HEK293 (cell line): Measurements from ENCODE around the gene C17orf100.

Experiments used
- CTCF ChIA-PET: fragments of 350-600 bp; formaldehyde crosslinking; extraction: SDS; loops from one replicate; lab custom pipeline; 2021; ENCODE audit warnings: antibody characterized with exemption; lab: Yijun Ruan, JAX
- POLR2A ChIA-PET: fragments of 300-600 bp; formaldehyde crosslinking; extraction: SDS; loops from one replicate; lab custom pipeline; 2020; ENCODE audit warnings: antibody characterized with exemption, inconsistent platforms; lab: Yijun Ruan, JAX
- H3K27ac ChIP-seq: fragments of 200-500 bp; sonication (Bioruptor generic); 2 replicates; pipeline ENCODE4 v1.5.1; 2014; ENCODE audit warnings: low read depth, low read length, control low read depth, inconsistent platforms; ENCODE audit errors: extremely low read depth
- H3K36me3 ChIP-seq, 2 experiments: fragments of 200-500 bp in 1 of 2; sonication (Bioruptor generic) in 1 of 2; 1 replicate in 1 of 2; 2 replicates in 1 of 2; pipeline ENCODE4 v1.5.1; 2014 to 2017; ENCODE audit warnings: inconsistent platforms in 2 of 2, low read length in 2 of 2; ENCODE audit not compliant: control insufficient read depth in 2 of 2, insufficient read depth in 1 of 2
- H3K4me1 ChIP-seq: fragments of 200-500 bp; sonication (Bioruptor generic); 2 replicates; pipeline ENCODE4 v1.5.1; 2014; ENCODE audit warnings: mild to moderate bottlenecking, low read length, inconsistent platforms; ENCODE audit not compliant: control insufficient read depth, insufficient read depth
- H3K4me3 ChIP-seq: 2 replicates; pipeline ENCODE4 v1.5.1; 2011; ENCODE audit warnings: low read depth, mild to moderate bottlenecking, control low read depth, low read length, moderate library complexity
- H3K9me3 ChIP-seq: fragments of 200-500 bp; sonication (Bioruptor generic); 2 replicates; pipeline ENCODE4 v1.5.1; 2014; ENCODE audit warnings: low read depth, low read length, inconsistent platforms; ENCODE audit not compliant: control insufficient read depth, insufficient read depth
- GLI4 ChIP-seq: fragments of 450-650 bp; formaldehyde crosslinking; IDR thresholded peaks from 2 replicates; pipeline ENCODE4 v1.5.1; 2016; ENCODE audit warnings: missing biosample characterization, missing genetic modification characterization
- KLF1 ChIP-seq: fragments of 450-650 bp; formaldehyde crosslinking; IDR thresholded peaks from 2 replicates; pipeline ENCODE4 v1.5.1; 2016; ENCODE audit warnings: missing biosample characterization, missing genetic modification characterization
- KLF16 ChIP-seq: fragments of 450-650 bp; formaldehyde crosslinking; IDR thresholded peaks from 2 replicates; pipeline ENCODE4 v1.5.1; 2017; ENCODE audit warnings: missing biosample characterization, missing genetic modification characterization
- KLF8 ChIP-seq: fragments of 450-650 bp; formaldehyde crosslinking; IDR thresholded peaks from 2 replicates; pipeline ENCODE4 v1.5.1; 2016; ENCODE audit warnings: missing biosample characterization, missing genetic modification characterization
- KLF9 ChIP-seq: fragments of 450-650 bp; formaldehyde crosslinking; IDR thresholded peaks from 2 replicates; pipeline ENCODE4 v1.5.1; 2016; ENCODE audit warnings: missing biosample characterization, missing genetic modification characterization, low read depth
- MEIS1 ChIP-seq: sonication (generic); formaldehyde crosslinking; IDR thresholded peaks from 2 replicates; pipeline ENCODE4 v1.8.1; 2022; ENCODE audit warnings: missing genetic modification reagents, mild to moderate bottlenecking, borderline replicate concordance
- SCRT1 ChIP-seq: fragments of 450-650 bp; formaldehyde crosslinking; IDR thresholded peaks from 2 replicates; pipeline ENCODE4 v1.5.1; 2016; ENCODE audit warnings: missing biosample characterization, missing genetic modification characterization, borderline replicate concordance
- ZBTB8A ChIP-seq: fragments of 450-650 bp; formaldehyde crosslinking; IDR thresholded peaks from 2 replicates; pipeline ENCODE4 v1.5.1; 2016; ENCODE audit warnings: missing biosample characterization, missing genetic modification characterization
- ZIC2 ChIP-seq: fragments of 450-650 bp; formaldehyde crosslinking; IDR thresholded peaks from 2 replicates; pipeline ENCODE4 v1.5.1; 2016; ENCODE audit warnings: missing biosample characterization, missing genetic modification characterization
- ZNF214 ChIP-seq: fragments of 450-650 bp; formaldehyde crosslinking; IDR thresholded peaks from 2 replicates; pipeline ENCODE4 v1.5.1; 2017; ENCODE audit warnings: missing biosample characterization, mild to moderate bottlenecking, missing genetic modification characterization, borderline replicate concordance
- ZNF221 ChIP-seq: fragments of 450-650 bp; formaldehyde crosslinking; IDR thresholded peaks from 2 replicates; pipeline ENCODE4 v1.5.1; 2017; ENCODE audit warnings: missing biosample characterization, missing genetic modification characterization, borderline replicate concordance
- ZNF239 ChIP-seq: fragments of 450-650 bp; formaldehyde crosslinking; IDR thresholded peaks from 2 replicates; pipeline ENCODE4 v1.5.1; 2016; ENCODE audit warnings: missing biosample characterization, missing genetic modification characterization
- ZNF350 ChIP-seq: fragments of 450-650 bp; formaldehyde crosslinking; IDR thresholded peaks from 2 replicates; pipeline ENCODE4 v1.5.0; 2017; ENCODE audit warnings: missing biosample characterization, mild to moderate bottlenecking, missing genetic modification characterization
- ZNF558 ChIP-seq: fragments of 450-650 bp; formaldehyde crosslinking; IDR thresholded peaks from 2 replicates; pipeline ENCODE4 v1.5.1; 2016; ENCODE audit warnings: missing biosample characterization, missing genetic modification characterization
- ZNF624 ChIP-seq: fragments of 450-650 bp; formaldehyde crosslinking; IDR thresholded peaks from 2 replicates; pipeline ENCODE4 v1.5.1; 2017; ENCODE audit warnings: missing biosample characterization, missing genetic modification characterization
- ZNF629 ChIP-seq: fragments of 450-650 bp; formaldehyde crosslinking; IDR thresholded peaks from 2 replicates; pipeline ENCODE4 v1.5.1; 2017; ENCODE audit warnings: missing biosample characterization, missing genetic modification characterization
- ZNF658 ChIP-seq: fragments of 450-650 bp; formaldehyde crosslinking; IDR thresholded peaks from 2 replicates; pipeline ENCODE4; 2016; ENCODE audit warnings: missing biosample characterization, missing genetic modification characterization
- ZNF701 ChIP-seq: fragments of 450-650 bp; formaldehyde crosslinking; IDR thresholded peaks from 2 replicates; pipeline ENCODE4 v1.5.1; 2016; ENCODE audit warnings: missing biosample characterization, missing genetic modification characterization
- ZXDB ChIP-seq: fragments of 450-650 bp; formaldehyde crosslinking; IDR thresholded peaks from 2 replicates; pipeline ENCODE4 v1.5.1; 2016; ENCODE audit warnings: missing biosample characterization, missing genetic modification characterization
- TF ChIP-seq, protein P1 (sequence below): fragments of 450-650 bp; formaldehyde crosslinking; IDR thresholded peaks from 2 replicates; pipeline ENCODE4 v1.5.1; 2017; ENCODE audit warnings: missing biosample characterization, missing genetic modification characterization
- TF ChIP-seq, protein P2 (sequence below): fragments of 450-650 bp; formaldehyde crosslinking; IDR thresholded peaks from 2 replicates; pipeline ENCODE4 v1.5.1; 2016; ENCODE audit warnings: missing biosample characterization, missing genetic modification characterization

C17orf100 gene

DNA sequence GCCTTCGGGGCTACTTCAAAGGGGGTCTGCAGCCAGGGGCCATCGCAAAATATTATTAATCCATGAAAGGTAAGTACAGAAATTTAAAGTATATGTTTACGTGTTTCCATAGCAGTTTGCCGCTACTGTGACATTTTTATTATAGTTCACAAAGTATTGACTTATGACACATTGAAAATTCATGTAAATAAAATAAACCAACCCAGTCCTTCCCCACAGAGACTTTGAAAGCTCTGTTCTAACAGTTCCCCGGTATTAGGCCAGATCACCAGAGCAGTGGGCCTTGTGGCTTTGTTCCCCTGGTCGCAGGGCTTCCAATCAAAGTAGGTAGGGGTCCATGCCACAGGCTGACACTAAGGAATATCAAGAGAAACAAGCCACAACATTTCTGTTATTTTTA is 24.9 kb upstream of the C17orf100 start:
- Histone ChIP-seq H3K36me3 (peaks cover 75 to 94% of the 10 kb centered on the region in 2 experiments), H3K4me1 (no peaks in the 10 kb centered on the region; the same call in 1 of the 2 replicates), H3K9me3 (no peaks in the 10 kb centered on the region), H3K4me3 (no peak overlapping the region), H3K27ac (no peak overlapping the region)
- CTCF ChIA-PET = no interaction called here
- no peak for TF ChIP-seq ZNF701 (tag by site-specific recombination)
- no peak for TF ChIP-seq KLF9 (tag by site-specific recombination)
- no peak for TF ChIP-seq ZBTB8A (tag by site-specific recombination)
- TF ChIP-seq MEIS1 (CRISPR knock-in tag) = no peak
- no peak for TF ChIP-seq SCRT1 (tag by site-specific recombination)
- TF ChIP-seq ZNF558 (tag by site-specific recombination) = no peak
- no peak for TF ChIP-seq ZNF221 (tag by site-specific recombination)
- TF ChIP-seq ZNF629 (tag by site-specific recombination) = no peak
- no peak for TF ChIP-seq ZNF239
- TF ChIP-seq GLI4 (tag by site-specific recombination) = no peak
- TF ChIP-seq KLF1 = no peak
- TF ChIP-seq ZNF350 = no peak
- TF ChIP-seq KLF8 = no peak
- no peak for TF ChIP-seq ZIC2 (tag by site-specific recombination)
- TF ChIP-seq, protein P1, sequence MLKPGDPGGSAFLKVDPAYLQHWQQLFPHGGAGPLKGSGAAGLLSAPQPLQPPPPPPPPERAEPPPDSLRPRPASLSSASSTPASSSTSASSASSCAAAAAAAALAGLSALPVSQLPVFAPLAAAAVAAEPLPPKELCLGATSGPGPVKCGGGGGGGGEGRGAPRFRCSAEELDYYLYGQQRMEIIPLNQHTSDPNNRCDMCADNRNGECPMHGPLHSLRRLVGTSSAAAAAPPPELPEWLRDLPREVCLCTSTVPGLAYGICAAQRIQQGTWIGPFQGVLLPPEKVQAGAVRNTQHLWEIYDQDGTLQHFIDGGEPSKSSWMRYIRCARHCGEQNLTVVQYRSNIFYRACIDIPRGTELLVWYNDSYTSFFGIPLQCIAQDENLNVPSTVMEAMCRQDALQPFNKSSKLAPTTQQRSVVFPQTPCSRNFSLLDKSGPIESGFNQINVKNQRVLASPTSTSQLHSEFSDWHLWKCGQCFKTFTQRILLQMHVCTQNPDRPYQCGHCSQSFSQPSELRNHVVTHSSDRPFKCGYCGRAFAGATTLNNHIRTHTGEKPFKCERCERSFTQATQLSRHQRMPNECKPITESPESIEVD (tag by site-specific recombination) = no peak
- TF ChIP-seq, protein P2, sequence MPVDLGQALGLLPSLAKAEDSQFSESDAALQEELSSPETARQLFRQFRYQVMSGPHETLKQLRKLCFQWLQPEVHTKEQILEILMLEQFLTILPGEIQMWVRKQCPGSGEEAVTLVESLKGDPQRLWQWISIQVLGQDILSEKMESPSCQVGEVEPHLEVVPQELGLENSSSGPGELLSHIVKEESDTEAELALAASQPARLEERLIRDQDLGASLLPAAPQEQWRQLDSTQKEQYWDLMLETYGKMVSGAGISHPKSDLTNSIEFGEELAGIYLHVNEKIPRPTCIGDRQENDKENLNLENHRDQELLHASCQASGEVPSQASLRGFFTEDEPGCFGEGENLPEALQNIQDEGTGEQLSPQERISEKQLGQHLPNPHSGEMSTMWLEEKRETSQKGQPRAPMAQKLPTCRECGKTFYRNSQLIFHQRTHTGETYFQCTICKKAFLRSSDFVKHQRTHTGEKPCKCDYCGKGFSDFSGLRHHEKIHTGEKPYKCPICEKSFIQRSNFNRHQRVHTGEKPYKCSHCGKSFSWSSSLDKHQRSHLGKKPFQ (tag by site-specific recombination) = no peak
- no peak for TF ChIP-seq ZNF658
- POLR2A ChIA-PET = no interaction called here

- Histone ChIP-seq H3K36me3 (peaks cover 76 to 94% of the 10 kb centered on the region in 2 experiments), H3K4me1 (no peaks in the 10 kb centered on the region), H3K9me3 (no peaks in the 10 kb centered on the region), H3K27ac (no peak overlapping the region), H3K4me3 (no peak overlapping the region)
- TF ChIP-seq ZNF214 (tag by site-specific recombination) = no peak
- no peak for TF ChIP-seq ZXDB (tag by site-specific recombination)
- no peak for TF ChIP-seq KLF16 (tag by site-specific recombination)
- ChIA-PET POLR2A (no interaction called here), CTCF (no interaction called here)
Measured at GRCh38 chr17:6627019-6627418, 24.5 kb upstream of the C17orf100 start.

DNA sequence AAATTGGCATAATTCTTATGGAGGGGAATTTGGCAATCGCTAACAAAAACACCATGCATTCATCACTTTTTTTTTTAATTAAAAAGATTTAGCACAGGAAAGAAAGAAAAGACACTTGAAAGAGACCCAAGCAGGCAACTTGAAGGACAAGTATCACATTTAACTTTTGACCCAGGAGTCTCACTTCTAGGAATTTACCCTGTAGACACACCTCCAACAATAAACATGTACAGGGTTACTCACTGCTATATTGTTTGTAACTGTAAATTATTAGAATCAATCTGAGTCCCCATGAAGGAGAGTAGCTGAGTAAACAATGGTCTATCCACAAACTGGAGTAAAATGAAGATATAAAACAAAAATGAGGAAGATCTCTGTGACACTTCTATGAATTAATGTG is 21.2 kb upstream of the C17orf100 start:
- ChIA-PET POLR2A (no interaction called here), CTCF (interaction anchor here (0.7 kb wide), 2 partner anchors 391 to 420 kb away, joined by 3 read pairs; no protein-coding TSS in a partner anchor)
- no peak overlapping the region for H3K4me3 ChIP-seq
- TF ChIP-seq, protein P2 (tag by site-specific recombination) = no peak
- no peak for TF ChIP-seq ZNF624
- no peak overlapping the region for H3K27ac ChIP-seq
- H3K9me3 ChIP-seq = no peaks in the 10 kb centered on the region
- H3K4me1 ChIP-seq = no peaks in the 10 kb centered on the region
- peaks cover 81 to 95% of the 10 kb centered on the region in 2 experiments for H3K36me3 ChIP-seq
